Erythroblast (primary cell): ENCODE results near the gene CMTM5.

Experiments used
- DNase-seq, 2 experiments: peaks; one replicate each; lab custom pipeline; 2025; lab: John Stamatoyannopoulos, UW
- GATA1 ChIP-seq: IDR thresholded peaks from 2 replicates; pipeline ENCODE4 v1.6.1; 2011; ENCODE audit warnings: low read depth, mild to moderate bottlenecking, control low read depth, low read length, moderate library complexity
- POLR2A ChIP-seq: IDR thresholded peaks from 2 replicates; pipeline ENCODE4 v1.6.1; 2011; ENCODE audit warnings: mild to moderate bottlenecking, low read length

The CMTM5 gene

GRCh38 chr14:23351681-23352505 lies 25.0 kb upstream of the CMTM5 start:
- DNase-seq, result no peak

GRCh38 chr14:23352506-23353432 lies 24.1 kb upstream of the CMTM5 start, which contains the start of gene SLC22A17:
Gene SLC22A17 (minus strand): TSS chr14:23352887.
- DNase-seq, result no peak

More at GRCh38 chr14:23351681-23352505, 25.0 kb upstream of the CMTM5 start:
- TF ChIP-seq GATA1 (no peak), POLR2A (no peak)

GRCh38 chr14:23353433-23353780 lies 23.4 kb upstream of the CMTM5 start:
- DNase-seq, result no peak
- no peak for TF ChIP-seq POLR2A
- TF ChIP-seq GATA1, result no peak

More at GRCh38 chr14:23352506-23353432, 24.1 kb upstream of the CMTM5 start, which contains the start of gene SLC22A17:
- TF ChIP-seq GATA1 (no peak), POLR2A (no peak)

GRCh38 chr14:23354990-23355389 lies 21.9 kb upstream of the CMTM5 start:
- DNase-seq, result no peak
- TF ChIP-seq POLR2A, result no peak
- TF ChIP-seq GATA1, result no peak

GRCh38 chr14:23355871-23356435 lies 20.9 kb upstream of the CMTM5 start:
- TF ChIP-seq GATA1, result no peak
- no peak for TF ChIP-seq POLR2A
- no peak for DNase-seq

- DNase-seq, result no peak
These were observed 20.2 kb upstream of the CMTM5 start for GRCh38 chr14:23356662-23357061.

GRCh38 chr14:23357261-23357660 lies 19.6 kb upstream of the CMTM5 start:
- TF ChIP-seq GATA1 (no peak), POLR2A (no peak)

More at GRCh38 chr14:23356662-23357061, 20.2 kb upstream of the CMTM5 start:
- TF ChIP-seq POLR2A, result no peak
- TF ChIP-seq GATA1, result no peak

GRCh38 chr14:23358042-23358441 lies 18.8 kb upstream of the CMTM5 start:
- no peak for DNase-seq
- TF ChIP-seq POLR2A, result no peak
- no peak for TF ChIP-seq GATA1

More at GRCh38 chr14:23357261-23357660, 19.6 kb upstream of the CMTM5 start:
- DNase-seq, result no peak

GRCh38 chr14:23358553-23359166 lies 18.2 kb upstream of the CMTM5 start:
- DNase-seq, result no peak
- TF ChIP-seq POLR2A, result no peak
- no peak for TF ChIP-seq GATA1

- DNase-seq, result no peak
- TF ChIP-seq POLR2A (no peak), GATA1 (no peak)
These were observed 17.6 kb upstream of the CMTM5 start for GRCh38 chr14:23359167-23359626.

- TF ChIP-seq POLR2A (no peak), GATA1 (no peak)
- DNase-seq, result no peak
These were observed 17.0 kb upstream of the CMTM5 start for GRCh38 chr14:23359722-23360447.

GRCh38 chr14:23360496-23360895 lies 16.4 kb upstream of the CMTM5 start:
- no peak for TF ChIP-seq GATA1
- TF ChIP-seq POLR2A, result no peak
- peak; percentile 9 to 21 for DNase-seq
